Right ventricle myocardium superior (tissue), 1 donor: ENCODE measurements around the gene YAP1. TPM values are rescaled to one million over a fixed set of nuclear protein-coding genes. Genes with fewer than 3 reads are reported as not detected.

Experiments used
- ATAC-seq: fragments of 200-7000 bp; cut with Tn5 transposase; one replicate; pipeline ENCODE4 v1.9.1; 2020; ENCODE audit warnings: mild to moderate bottlenecking; ENCODE audit not compliant: poor library complexity
- DNase-seq: peaks from one replicate; pipeline ENCODE4 v3.0.0-alpha.2; 2020
- intact Hi-C: fragments of 100-400 bp; cut with DNase I; formaldehyde crosslinking; loops from one replicate; pipeline ENCODE4 v1.11.2; 2022
- total RNA-seq: library from RNA; stranded (reverse); fragmentation: NEBNext Ultra II Directional; extraction: Animal tissue kit (Norgen Biotek cat#: 25700); gene quantifications from one replicate; pipeline ENCODE4 v1.2.1, GENCODE V29; 2021
- donor health status: DM: no; HTN: yes; CAD: no; lungs with severe emphysema.

The YAP1 gene
- total RNA-seq, 1 donor from 2014 or later = 73.8 TPM

DNA sequence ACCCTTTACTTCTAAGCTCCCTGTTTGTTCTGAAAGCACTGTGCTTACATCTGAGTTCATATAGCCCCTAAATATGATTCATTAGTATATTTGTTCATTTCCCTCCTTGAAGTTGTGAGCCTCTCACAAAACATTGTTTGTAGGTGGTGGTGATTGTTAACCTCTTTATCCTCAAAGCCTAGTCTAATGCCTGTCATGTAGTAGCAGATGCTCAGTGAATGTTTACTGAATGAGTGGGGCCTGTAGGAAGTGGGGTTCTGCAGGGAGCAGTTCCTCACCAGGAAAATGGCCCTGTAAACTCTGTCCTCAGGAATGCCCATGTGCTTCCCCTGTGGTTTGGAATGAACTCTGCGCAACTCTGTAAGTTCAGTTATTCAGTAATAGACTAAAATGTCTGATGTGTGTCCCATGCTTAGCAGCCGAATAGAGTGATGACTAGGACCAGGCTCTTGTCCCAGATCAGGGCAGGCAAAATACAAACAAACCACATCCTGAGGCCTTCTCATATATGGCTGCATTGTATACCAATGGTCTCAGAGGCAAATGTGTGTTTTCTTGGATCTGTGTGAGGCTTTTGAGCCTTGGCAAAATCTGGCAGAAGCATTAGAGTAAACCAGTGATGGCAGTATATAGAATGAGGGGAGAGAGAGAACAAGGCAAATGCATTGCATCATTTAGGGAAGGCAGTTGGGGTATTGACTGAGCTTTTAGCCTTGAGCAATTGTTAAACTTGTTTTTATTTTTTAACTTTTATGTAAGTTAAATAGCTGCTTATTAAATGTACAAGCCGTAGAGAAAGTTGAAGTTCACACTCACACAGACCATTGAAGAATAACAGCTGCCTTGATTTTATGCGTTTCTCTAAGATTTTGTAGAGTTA lies 115.7 kb downstream of the YAP1 start:
- intact Hi-C loops = no loop called here
- no peak for ATAC-seq

DNA sequence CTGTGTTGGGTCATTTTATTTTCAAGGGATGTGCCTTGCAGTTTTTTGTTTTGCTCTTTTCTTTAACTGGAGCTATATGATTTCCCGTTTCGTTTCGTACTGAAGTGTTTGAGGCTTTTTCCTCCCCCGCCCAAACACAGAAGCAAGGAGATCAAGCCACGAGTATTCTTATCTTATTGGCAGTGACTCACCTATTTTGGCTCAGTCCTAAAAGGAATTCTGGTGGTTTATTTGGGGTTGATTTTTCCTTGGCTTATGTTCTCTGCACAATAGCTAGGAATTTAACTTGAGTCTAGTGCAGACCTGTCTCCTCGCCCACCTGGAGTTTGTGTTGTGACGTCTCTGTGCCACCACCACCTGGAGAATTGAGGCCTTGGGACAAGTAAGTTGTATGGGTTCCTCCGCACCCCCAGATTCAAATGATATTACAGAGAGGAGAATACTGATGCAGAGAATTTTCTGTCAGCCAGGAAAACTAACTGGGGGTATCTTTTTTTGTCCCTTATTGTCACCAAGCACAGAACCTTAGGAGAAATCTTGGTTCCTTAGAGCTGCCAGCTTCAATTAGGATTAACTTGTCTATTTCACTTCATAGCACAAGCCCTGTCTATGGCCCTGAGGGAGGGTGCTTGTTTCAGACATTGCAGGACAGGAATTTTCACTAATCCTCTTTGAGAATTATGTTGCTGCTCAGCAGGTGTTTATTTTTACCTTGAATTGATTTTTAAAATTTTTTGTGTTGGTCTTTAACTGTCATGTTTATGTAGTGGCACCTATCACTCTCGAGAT lies 116.6 kb downstream of the YAP1 start:
- no peak for ATAC-seq
- intact Hi-C loops = no loop called here
- no peak for DNase-seq

More for the DNA sequence above, 115.7 kb downstream of the YAP1 start:
- no peak for DNase-seq

DNA sequence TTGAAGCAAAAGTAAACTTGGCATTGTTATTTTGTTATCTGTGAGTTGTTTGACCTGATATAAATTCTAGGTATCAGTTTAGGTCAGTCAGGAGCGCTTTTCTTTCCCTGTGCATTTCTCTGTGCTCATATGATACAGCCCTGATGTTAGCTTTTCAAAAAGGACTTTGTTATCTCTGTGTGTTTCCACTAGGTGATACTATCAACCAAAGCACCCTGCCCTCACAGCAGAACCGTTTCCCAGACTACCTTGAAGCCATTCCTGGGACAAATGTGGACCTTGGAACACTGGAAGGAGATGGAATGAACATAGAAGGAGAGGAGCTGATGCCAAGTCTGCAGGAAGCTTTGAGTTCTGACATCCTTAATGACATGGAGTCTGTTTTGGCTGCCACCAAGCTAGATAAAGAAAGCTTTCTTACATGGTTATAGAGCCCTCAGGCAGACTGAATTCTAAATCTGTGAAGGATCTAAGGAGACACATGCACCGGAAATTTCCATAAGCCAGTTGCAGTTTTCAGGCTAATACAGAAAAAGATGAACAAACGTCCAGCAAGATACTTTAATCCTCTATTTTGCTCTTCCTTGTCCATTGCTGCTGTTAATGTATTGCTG lies 119.4 kb downstream of the YAP1 start:
- DNase-seq (no peak), ATAC-seq (peak; percentile 22)
- intact Hi-C loops = no loop called here

DNA sequence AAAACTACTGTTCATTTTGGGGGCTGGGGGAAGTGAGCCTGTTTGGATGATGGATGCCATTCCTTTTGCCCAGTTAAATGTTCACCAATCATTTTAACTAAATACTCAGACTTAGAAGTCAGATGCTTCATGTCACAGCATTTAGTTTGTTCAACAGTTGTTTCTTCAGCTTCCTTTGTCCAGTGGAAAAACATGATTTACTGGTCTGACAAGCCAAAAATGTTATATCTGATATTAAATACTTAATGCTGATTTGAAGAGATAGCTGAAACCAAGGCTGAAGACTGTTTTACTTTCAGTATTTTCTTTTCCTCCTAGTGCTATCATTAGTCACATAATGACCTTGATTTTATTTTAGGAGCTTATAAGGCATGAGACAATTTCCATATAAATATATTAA lies 119.9 kb downstream of the YAP1 start:
- intact Hi-C loops = no loop called here
- ATAC-seq (no peak), DNase-seq (no peak)

DNA sequence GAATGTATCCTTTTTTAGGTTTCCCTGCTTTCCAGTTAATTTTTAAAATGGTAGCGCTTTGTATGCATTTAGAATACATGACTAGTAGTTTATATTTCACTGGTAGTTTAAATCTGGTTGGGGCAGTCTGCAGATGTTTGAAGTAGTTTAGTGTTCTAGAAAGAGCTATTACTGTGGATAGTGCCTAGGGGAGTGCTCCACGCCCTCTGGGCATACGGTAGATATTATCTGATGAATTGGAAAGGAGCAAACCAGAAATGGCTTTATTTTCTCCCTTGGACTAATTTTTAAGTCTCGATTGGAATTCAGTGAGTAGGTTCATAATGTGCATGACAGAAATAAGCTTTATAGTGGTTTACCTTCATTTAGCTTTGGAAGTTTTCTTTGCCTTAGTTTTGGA lies 120.7 kb downstream of the YAP1 start:
- ATAC-seq (no peak), DNase-seq (no peak)
- intact Hi-C loops = no loop called here

DNA sequence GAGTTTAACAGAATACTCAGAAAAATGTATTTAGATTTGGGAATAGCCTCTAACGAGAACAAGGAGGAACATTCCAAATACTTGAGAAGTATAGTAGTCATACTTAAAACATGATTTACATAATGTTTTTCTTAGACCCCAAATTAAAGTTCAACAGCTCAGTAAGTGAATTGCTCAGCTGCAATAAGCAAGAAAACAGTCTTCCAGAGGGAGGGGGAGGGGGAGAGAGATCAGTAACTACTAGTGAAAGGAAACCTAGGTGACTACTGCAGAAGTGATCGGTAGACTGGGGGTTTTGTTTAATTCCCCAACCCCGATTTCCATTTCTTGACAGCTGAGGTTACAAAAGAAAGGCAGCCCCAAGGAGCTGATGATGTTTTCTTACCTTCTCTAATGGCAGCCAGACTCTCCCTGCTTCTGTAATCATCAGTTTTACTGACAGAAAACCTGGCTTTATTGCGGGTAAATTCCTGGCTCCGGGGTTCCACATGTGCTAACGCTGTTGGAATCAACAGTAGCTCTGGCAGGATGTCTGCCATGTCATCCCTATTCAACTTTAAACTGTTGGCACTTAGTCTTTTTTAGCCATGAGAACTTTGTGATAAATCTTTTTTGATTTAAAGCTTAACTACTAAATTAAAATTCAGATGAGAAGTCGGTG lies 124.7 kb downstream of the YAP1 start:
- DNase-seq (no peak), ATAC-seq (no peak)
- intact Hi-C loops = no loop called here

DNA sequence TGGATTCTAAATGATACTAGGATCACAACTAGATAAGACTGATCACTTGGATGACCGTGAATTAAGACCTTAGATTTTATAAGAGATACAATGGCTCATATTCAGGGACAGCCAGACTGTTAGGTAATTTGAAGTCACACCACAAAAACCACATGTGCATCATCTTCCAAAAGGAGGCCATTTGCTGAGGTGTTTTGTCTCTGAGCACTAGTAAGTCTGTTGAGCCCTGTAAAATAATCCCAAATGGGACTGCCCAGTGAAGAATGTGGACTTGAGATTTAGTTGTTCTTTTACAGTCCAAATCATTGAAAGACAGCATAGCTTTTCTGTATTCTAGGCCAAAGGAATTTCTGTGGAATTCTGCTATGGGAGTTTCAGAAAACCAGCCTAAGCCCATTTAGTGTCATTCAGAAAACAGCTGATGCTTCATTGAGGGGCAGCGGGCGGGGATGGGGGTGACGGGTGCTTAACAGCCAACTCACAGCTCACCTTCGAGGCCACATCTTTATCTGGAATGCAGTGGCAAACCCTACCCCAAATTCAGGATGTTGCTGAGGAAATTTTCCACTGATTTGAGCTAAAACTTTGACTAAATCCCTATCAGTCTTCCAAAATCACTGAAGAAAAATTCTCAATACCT lies 127.0 kb downstream of the YAP1 start:
- ATAC-seq = no peak
- no peak for DNase-seq
- intact Hi-C loops = no loop called here

DNA sequence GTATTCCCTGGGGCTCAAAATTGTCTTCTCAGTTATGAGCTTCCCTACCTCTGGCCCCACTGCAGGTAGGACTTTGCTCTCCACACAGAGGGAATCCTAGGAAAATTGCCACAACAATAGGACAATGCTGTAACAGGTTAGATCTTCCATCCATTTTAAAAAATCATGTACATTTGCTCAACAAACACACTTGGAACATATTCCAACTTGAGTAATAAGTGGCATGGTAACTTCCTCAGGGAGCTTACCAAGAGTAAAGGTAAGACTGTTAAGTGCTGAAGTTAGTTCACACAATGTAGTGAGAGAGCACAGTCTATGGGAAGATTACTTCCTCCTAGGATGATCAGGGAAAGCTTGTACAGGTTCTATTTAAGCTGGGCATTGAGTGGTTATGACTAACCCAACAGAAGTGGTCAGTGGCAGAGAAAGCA lies 128.2 kb downstream of the YAP1 start:
- intact Hi-C loops = no loop called here
- no peak for DNase-seq
- no peak for ATAC-seq

DNA sequence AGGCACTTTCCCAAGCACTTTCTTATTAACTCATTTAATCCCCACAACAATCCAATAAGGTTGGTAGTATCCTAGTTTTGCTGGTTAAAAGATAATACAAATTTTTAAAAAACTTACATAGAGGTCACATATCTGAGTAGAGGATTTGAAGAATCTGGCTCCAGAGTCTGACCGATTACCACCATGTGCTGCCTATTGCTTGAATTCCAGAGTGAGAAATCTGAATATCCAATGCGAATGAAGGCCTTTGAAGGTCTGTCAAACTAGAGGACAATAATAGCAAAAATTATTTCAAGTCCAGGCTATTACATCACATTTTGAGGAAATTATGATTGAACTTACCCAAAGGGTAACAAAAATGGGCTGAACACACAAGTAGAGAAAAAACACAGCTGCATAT lies 129.2 kb downstream of the YAP1 start:
- ATAC-seq (no peak), DNase-seq (no peak)
- intact Hi-C loops = no loop called here

DNA sequence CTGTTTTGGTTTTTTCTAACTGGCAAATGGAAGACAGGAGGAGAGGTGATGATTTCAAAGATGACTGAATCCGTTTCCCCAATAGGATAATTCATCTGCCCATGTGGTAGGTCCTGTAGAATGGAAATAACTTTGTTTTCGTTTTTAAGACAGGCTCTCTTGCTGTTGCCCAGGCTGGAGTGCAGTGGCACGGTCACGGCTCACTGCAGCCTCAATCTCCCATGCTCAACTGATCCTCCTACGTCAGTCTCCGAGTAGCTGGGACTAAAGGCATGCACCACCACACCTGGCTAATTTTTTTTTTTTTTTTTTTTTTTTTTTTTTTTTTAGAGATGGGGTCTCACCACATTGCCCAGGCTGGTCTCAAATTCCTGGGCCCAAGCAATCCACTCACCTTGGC lies 129.7 kb downstream of the YAP1 start:
- DNase-seq (no peak), ATAC-seq (no peak)
- intact Hi-C loops = no loop called here

DNA sequence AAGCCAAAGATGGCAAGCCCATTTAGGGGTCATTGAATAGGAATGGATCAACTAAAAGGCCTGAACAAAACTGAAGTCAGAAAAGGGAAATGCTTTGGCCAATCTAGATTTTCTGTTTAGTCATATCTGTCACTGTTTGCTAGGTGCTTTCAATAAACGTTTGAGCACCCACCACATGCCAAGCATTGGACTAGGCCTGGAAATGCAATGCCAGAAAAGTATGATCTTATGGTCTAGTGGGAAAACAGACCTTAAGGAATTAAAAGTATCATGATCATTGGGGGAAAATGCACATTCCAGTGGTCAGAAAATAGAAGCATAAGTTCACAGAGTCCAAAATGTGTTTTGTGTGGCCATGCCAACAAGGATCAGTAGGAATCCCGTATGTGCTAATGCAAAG lies 130.3 kb downstream of the YAP1 start:
- intact Hi-C loops = no loop called here
- ATAC-seq (no peak), DNase-seq (no peak)

DNA sequence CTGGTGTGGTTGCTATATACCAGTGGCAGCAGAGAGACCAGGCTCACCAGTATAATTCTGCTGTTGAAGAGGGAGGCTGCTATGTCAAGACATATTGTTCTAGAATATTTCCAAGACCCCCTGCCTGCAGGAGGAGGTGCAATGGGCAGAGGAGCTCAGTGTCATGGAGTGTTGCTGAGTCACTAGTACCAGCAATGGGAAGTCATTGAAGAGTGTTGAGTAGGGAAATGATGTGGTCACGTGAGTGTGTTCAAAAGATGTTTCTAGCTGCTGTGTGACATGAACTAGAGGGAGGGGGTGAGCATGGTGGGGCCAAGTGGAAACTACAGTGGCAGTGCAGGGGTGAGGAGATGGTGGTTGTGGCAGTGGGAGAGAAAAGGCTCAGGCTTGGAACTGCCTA lies 130.8 kb downstream of the YAP1 start:
- intact Hi-C loops = no loop called here
- no peak for DNase-seq
- ATAC-seq = no peak

DNA sequence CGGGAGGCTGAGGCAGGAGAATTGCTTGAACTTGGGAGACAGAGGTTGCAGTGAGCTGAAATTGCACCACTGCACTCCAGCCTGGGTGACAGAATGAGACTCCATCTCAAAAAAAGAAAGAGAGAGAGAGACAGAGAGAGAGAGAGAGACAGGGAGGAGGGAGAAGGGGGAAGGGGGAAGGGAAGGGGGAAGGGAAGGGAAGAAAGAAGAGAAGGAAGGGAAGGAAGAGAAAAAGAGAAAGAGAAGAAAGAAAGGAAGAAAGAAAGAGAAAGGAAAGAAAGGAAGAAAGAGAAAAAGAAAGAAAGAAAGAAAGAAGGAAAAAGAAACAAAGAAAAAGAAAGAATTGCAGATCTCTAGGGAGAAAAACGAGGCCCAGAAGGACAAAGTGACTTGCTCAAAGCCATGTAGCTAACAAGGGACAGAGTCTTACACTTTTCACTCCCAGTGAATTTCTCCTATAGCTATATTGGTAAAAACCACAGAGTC lies 133.2 kb downstream of the YAP1 start:
- no peak for ATAC-seq
- intact Hi-C loops = no loop called here
- no peak for DNase-seq

DNA sequence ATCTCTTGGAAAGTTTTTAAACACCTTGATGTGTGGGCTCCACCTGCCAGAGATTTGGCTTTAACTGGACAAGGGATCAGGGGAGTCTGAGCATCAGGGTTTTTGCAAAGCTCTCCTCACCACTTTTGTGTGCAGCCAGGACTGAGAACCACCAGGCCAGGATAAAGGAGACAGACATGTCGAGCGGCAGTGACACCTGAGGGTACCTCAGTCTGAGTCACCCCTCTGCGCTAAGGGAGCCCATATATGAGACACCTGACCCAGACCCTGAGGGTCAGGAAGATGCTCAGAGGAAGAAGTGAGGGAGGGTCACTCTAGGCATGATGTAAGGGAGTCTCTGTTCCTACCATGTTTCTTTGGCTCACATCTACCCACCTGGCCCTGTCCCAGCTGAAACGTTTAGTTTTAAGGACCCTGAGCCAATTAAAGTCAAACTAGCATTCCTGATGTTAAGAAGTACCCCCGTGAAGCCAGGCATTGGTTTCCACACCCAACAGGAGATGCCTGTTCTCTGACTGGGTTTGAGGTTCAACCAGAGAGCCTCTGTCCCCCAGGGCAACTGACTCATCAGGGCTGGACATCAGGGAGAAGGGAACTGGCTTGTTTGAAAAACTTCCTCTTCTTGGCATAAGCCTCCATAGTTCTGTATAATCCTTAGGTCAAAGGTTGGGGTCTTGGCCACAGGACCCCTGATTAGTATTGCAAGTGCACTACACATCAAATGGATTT lies 134.6 kb downstream of the YAP1 start:
- intact Hi-C loops = no loop called here
- ATAC-seq (no peak), DNase-seq (no peak)

DNA sequence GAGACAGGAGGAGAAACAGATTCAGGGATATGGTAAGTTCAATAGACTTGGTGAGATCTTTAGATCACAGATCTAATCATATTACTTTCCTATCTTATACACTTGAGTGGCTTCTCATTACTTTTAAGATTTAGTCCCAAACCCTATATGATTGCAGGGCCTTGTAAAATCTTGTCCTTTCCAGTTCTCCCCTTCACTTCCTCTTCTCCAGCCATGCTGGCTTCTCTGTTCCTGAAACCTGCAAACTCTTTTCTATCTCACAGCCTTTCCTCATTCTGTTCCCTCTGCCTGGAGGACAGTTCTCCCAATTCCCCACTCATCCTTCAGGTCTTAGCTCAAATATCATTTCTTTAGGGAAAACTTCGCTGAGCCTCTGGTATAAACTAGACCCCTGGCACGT lies 141.2 kb downstream of the YAP1 start:
- ATAC-seq = no peak
- intact Hi-C loops = no loop called here
- no peak for DNase-seq

DNA sequence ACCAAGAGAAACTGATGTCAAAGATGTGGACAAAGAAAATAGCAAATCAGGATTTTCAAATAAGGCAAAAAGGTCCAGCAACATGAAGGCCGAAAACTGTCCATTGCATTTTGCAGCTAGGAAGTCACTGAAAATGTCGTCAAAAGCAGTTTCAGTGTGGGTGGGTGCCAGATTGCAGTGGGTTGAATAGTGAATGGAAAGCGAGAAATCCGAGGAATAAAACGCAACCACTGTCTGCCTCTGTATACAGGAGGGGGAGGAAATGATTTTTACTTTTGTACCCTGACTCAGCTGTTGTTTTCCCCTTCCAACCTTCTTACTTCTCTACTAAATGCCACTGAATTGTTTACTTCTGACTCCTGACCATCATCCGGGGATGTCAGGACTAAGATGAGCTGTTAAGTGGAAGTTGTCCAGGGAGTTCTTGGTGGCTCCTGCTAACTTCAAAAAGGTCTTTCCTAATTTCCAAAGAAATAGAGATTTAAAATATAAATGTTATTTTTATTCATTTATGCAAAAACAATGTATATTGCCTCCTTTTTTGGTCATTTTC lies 142.2 kb downstream of the YAP1 start:
- intact Hi-C loops = no loop called here
- ATAC-seq (no peak), DNase-seq (no peak)

DNA sequence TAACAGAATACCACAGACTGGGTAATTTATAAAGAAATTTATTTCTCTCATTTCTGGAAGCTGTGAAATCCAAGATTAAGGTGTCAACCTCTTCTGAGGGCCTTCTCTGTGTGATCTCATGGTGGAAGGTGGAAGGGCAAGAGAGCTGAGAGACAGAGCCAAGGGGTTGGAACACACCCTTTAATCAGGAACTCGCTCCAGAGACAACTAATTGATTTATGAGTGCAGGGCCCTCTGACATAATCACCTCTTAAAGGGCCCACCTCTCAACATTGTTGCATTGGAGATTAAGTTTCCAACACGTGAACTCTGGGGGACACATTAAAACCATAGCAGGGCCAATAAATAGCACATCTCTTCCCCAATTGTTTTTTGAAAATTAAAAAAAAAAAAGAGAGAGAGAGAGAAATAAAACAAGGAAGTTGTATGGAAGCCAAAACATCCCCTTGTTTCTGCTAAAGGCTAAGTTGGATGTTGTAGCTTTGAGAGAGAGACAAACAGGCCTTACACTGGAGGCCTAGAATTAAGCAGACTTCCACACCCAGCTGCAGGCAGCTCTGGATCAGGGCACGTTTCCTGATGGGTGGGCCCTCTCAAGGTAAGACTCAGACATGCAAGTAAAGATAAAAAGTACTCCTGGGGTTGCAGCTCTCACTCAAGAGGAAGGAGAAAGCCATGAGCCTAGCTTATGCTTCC lies 142.9 kb downstream of the YAP1 start:
- intact Hi-C loops = no loop called here
- no peak for ATAC-seq
- no peak for DNase-seq
